HG02938 (cell line): ENCODE results near the gene CDH6.

ENCODE experiments used
- ATAC-seq: cut with Tn5 transposase; IDR thresholded peaks from one replicate; pipeline ENCODE4 v1.9.1; 2021; ENCODE audit warnings: mild to moderate bottlenecking, moderate library complexity; ENCODE audit not compliant: unreplicated experiment

The CDH6 gene

GRCh38 chr5:31193591-31194467 is at the start of gene CDH6:
Gene CDH6 (plus strand): TSS chr5:31193686. CDS start chr5:31267474, 73,788 bp downstream.
- no peak for ATAC-seq

- ATAC-seq, result no peak
These were observed 49.1 kb upstream of the CDH6 start for GRCh38 chr5:31144364-31144763.

DNA sequence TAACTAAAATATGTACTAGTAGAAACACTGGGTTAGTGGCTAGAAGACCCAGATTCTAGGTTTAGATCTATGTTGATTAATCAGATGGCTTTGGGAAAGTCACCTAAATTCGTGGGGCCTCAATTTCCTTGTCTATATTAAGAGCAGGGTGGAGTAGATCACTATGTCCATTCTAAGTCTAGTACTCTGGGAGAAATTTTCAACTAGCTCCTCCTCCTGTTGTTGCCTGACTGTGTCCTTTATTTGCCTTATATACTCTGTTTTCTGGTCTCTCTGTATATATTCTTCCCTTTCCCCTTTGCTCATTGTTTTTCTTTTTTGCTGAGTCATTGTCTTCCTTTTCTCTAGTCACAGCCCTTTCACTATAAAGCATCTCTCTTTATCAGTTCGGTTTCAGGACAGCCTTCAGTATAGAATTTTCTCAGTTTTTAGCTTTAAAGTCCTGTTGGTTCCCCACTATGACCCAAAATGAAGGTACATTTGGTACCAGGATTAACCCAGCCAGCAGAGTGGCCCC is 44.5 kb upstream of the CDH6 start:
- no peak for ATAC-seq

- no peak for ATAC-seq
These were observed 40.0 kb upstream of the CDH6 start for GRCh38 chr5:31153521-31153920.

DNA sequence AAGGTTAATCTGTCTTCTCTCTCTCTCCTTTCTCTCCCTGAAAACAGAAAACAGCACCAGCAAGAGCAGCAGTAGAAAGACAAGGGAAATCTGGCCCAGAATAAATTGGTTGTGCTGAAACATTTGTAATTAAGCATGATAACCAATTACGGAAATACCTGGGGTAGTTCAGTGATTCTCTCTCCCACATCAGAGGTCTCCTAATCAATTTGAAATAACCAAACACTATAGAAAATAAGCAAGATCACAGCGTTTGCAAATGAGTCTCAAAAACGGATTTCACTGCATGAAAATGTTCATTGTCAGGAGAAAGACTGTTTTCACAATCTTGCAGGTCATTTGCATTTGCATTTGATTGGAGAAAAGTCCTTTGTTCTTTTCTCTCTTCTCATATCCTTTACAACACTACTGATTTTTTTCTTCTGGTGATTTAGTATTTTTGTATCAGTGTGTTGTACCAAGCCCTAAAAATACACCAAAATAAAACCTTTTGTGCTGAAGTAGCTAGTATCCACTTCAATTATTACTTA is 36.8 kb upstream of the CDH6 start:
- ATAC-seq, result no peak

DNA sequence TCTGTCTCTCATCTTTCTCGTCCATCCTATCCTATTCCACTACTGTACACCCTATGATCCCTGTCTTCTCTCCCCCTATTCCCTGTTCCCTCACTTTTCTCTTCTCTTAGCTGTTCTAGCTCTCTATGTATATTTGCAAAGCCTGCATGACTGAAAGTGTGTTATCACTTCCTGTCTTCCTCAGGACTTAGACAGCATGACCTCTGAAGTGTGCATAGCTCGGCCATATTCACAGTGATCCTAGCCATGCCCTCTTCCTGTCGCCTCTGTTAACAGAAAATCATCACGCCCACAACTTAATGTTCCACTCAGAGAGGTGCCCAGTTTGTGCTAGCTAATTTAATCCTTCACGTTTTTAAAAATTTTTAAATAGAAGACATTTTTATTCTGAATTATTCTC is 35.8 kb upstream of the CDH6 start:
- no peak for ATAC-seq

GRCh38 chr5:31158686-31159085 is 34.8 kb upstream of the CDH6 start:
- no peak for ATAC-seq

GRCh38 chr5:31161781-31162181 is 31.7 kb upstream of the CDH6 start:
- ATAC-seq, result no peak

- ATAC-seq, result no peak
These were observed 27.8 kb upstream of the CDH6 start for GRCh38 chr5:31165729-31166128.

- ATAC-seq, result no peak
These were observed 24.1 kb upstream of the CDH6 start for GRCh38 chr5:31169379-31169778.

GRCh38 chr5:31172881-31173280 is 20.6 kb upstream of the CDH6 start:
- ATAC-seq, result no peak

DNA sequence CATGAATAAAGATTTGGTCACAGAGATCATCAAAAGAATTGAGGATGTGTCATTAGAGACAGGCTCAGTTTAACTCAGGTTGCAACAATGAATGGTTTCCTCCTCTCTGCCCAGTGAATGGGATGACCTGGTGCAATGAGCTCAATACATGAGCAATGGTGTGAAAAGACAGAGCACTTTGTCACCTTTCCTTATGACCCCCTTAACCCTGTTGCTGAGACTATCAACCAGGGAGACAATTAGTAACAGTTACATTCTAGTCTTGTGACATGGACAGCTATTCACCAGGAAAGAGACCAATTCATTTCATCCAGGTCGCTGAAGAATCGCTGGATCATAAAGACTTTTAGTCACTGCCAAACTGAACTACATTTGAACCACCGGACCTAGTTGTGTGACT is 19.9 kb upstream of the CDH6 start:
- ATAC-seq, result no peak

GRCh38 chr5:31181376-31181987 is 12.0 kb upstream of the CDH6 start:
- no peak for ATAC-seq

- no peak for ATAC-seq
These were observed 11.3 kb upstream of the CDH6 start for GRCh38 chr5:31182136-31182535.

DNA sequence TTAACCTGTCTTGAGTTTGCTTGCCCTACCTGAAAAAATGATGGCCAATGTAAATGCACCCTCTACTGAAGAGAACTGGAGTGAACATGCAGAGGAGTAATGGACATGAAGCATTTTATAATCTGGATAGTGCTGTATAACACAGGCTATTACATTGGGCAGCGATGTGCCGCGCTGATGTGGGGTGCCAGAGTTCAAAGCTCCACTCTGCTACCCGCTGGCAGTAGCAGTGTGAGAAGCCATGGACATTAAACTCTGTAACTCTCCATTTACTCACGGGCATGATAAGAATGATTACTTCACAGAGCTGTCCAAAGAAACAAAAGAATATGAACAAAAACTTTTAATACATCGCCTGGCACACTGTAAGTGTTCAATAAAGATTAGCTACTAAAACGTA is 7.5 kb upstream of the CDH6 start:
- no peak for ATAC-seq

GRCh38 chr5:31186672-31187267 is 6.7 kb upstream of the CDH6 start:
- ATAC-seq, result no peak

GRCh38 chr5:31187591-31187990 is 5.9 kb upstream of the CDH6 start:
- no peak for ATAC-seq

- no peak for ATAC-seq
These were observed 1.0 kb upstream of the CDH6 start for GRCh38 chr5:31192442-31192841.

- ATAC-seq, result no peak
These were observed 370 bp upstream of the CDH6 start for GRCh38 chr5:31193116-31193515.

DNA sequence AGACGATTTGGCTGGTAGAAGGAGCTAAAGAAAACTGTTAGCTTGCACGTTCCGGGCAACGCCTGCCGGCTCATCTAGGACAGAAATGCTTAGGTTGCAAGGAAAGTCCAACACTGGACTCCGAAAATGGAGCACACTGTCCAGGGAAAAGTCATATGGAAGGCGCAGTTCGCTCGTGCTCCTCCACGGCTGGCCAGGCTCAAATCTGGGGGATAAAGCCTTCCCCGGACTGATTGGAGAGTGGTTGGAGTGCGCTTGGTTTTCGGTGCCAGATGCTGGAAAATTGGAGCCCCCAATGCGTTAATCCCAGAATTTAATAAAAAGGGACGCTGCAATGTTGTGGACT is 955 bp downstream of the CDH6 start:
- no peak for ATAC-seq

DNA sequence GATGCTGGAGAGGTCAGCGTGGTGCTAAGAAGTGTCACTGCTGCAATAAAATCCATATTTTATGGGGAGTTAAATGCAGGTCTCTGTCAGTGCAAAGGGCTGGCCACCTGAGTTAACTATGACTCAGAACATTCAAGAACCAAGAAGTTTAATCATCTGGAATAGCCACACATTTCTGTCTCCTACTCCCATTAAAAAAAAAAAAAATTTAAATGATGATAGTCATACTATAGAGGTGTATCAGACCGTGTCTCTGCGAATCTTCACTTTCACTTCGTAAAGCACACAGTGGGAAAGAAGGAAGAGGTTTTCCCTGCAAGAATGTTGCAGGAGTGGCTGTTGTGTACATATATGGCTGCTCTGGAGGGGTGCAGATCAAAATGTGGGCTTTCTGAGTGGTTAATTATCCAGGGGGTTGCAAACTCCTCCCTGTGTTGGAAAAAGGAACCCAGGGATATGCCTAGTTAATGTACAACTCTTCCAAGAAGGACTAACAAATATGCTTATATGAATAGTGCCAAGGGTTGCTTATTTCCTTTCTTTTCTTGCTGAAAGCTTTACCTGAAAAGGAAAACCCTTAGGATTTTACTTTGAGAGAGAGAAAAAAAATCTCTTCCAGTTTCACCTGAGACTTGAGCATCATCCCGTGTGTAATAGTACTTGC is 1.5 kb downstream of the CDH6 start:
- ATAC-seq, result no peak
